ENCODE data around the gene STK32B.
A peak's percentile ranks its signal among the peaks of the same experiment; 100 is the strongest.

The STK32B gene

DNA sequence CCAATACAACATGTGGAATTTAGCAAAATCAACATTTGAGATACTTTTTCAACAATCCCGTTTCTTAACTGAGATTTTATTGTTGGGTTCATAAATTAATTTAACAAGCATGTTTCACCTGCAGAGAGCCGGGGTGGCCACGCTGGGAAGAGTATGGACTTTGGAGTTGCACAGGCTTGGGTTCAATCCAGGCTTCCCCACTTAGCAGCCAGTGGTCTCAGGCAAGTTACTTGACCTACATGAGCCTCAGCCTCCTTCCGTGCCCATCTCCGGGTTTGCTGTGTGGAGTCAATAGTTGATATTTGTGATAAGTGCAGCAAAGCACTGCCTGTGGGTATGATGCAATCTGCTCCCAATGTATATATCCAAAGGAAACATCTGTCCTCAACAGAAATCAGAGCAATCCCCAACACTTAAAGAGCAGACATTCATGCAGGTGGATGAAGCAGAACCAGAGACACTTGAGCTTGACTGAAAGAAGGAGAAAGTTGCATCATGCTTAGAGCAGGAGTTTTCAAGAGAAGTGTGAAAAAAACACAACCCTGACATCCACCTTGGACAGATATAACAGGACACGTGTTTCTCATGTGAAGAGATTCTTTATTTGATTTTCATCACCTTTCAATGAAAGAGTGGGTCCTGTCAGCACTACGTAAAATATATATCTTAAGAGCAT lies 37.1 kb upstream of the STK32B start:
- Histone ChIP-seq H3K36me3 (no peaks in the 10 kb centered on the region), H3K27me3 (peaks cover 7% of the 10 kb centered on the region), H3K4me3 (no peak overlapping the region), H3K4me1 (peaks cover 27% of the 10 kb centered on the region), H3K4me2 (peak overlapping the region; percentile 60), H3K9ac (no peak overlapping the region), H4K20me1 (no peaks in the 10 kb centered on the region), H3K27ac (peak overlapping the region; percentile 65), H3K9me3 (no peaks in the 10 kb centered on the region)
- TF ChIP-seq Cebpa-rat (IDR thresholded peaks at IDR 0.05): peak; percentile 91

DNA sequence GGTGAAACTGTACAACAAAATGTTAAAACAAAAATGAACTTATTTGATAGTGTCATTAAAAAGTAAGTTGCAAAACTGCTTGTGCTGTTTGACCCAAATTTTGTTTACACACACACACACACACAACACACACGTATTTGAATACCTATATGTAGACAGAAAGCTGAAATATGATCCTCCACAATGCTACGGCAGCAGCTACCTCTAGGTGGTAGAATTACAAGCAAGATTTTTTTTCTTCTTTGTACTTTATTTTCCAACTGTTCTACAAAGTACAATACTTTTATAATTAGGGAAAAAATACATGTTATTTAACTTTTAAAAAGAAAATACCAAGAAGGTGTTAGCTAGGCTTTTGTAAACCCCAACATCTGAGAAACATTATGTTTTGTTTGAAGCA lies 33.2 kb upstream of the STK32B start:
- no peak overlapping the region; the same call in 1 of the 2 replicates for H3K27ac ChIP-seq
- TF ChIP-seq Cebpa-rat (IDR thresholded peaks at IDR 0.05): no peak
- H4K20me1 ChIP-seq: no peaks in the 10 kb centered on the region
- H3K4me3 ChIP-seq: no peak overlapping the region
- no peak overlapping the region for H3K9ac ChIP-seq
- no peaks in the 10 kb centered on the region for H3K36me3 ChIP-seq
- H3K4me2 ChIP-seq: no peak overlapping the region; the same call in 1 of the 2 replicates
- H3K27me3 ChIP-seq: peaks cover 15% of the 10 kb centered on the region
- peaks cover 32% of the 10 kb centered on the region for H3K4me1 ChIP-seq
- no peaks in the 10 kb centered on the region for H3K9me3 ChIP-seq

DNA sequence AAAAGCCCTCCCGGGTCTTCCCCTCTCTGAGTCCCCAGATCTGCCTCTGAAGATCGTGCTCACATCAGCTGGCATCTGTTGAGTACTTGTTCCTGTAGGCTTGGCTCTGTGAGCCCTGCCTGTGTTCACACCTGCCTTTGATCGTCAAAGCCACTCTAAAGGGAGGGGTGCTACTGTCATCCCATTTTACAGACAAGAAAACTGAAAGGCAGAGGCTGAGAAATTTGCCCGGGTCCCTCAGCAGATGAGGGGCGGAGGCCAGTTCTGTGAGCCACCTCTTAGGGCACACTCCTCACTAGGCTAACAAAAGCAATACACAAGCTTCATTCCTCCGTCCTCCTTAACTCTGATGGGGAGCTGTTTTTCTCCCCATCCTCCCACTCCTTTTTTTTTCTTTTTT lies 32.7 kb upstream of the STK32B start:
- H3K27ac ChIP-seq: no peak overlapping the region; the same call in 1 of the 2 replicates
- no peaks in the 10 kb centered on the region for H4K20me1 ChIP-seq
- H3K9ac ChIP-seq: no peak overlapping the region
- H3K4me2 ChIP-seq: no peak overlapping the region; the same call in 1 of the 2 replicates
- no peak overlapping the region for H3K4me3 ChIP-seq
- H3K4me1 ChIP-seq: peaks cover 27% of the 10 kb centered on the region
- H3K9me3 ChIP-seq: no peaks in the 10 kb centered on the region
- H3K36me3 ChIP-seq: no peaks in the 10 kb centered on the region
- no peak for TF ChIP-seq Cebpa-rat (IDR thresholded peaks at IDR 0.05)
- H3K27me3 ChIP-seq: peaks cover 15% of the 10 kb centered on the region

DNA sequence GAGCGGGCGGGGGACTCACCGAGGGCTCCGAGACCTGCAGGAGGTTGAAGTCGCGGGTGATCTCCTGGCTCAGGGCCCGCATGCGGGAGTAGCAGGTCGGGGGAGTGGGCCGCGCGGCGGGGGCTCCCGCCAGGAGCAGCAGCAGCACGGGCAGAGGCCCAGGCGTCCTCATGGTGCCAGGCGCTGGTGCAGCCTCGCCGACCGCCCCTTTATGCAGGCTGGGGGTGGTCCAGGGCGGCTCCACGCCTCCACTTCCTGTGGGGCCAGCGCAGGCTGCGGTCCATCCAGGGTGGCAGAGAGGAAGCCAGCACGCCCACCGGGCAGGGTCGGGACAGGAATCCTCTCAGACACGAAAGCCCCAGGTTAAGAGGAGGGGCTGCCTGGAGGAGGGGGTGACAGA lies 32.0 kb upstream of the STK32B start, which contains the start of gene CYTL1:
CYTL1 (minus strand) TSS at position 185 of the 400 bp plus-strand sequence; CDS start at position 172, 13 bp downstream.
- TF ChIP-seq Cebpa-rat (IDR thresholded peaks at IDR 0.05): no peak
- Histone ChIP-seq H4K20me1 (no peaks in the 10 kb centered on the region), H3K36me3 (no peaks in the 10 kb centered on the region), H3K27ac (peak within 1 kb of the TSS; percentile 18; the same call in 1 of the 2 replicates), H3K4me1 (peaks cover 21% of the 10 kb centered on the region), H3K9me3 (no peaks in the 10 kb centered on the region), H3K27me3 (peaks cover 15% of the 10 kb centered on the region), H3K9ac (no peak within 1 kb of the TSS), H3K4me2 (peak within 1 kb of the TSS; percentile 62), H3K4me3 (0 out of 2 replicates have a peak within 1 kb of the TSS, but pooled peaks have one; percentile 33)

DNA sequence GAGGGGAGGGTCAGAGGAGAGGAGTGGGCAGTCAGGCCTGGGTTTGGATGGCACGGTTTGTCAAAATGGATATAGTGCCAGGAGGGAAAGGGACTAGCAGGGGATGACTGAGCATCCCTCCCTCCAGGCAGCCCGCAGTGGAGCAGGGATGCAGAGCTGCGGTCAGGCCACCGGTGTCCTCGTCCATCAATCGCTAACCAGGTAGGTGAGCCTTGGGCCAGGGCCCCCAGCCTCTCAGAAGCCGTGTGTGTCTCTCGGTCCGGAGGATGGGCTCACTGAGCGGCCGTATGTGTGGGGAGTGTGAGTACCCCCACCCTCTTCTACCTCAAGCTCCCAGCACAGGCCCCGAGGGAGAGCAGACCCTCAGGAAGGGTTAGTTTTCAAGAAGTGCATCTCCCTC lies 31.5 kb upstream of the STK32B start:
- H3K9me3 ChIP-seq: no peaks in the 10 kb centered on the region
- no peak overlapping the region for H3K9ac ChIP-seq
- no peak for TF ChIP-seq Cebpa-rat (IDR thresholded peaks at IDR 0.05)
- no peak overlapping the region; the same call in 1 of the 2 replicates for H3K27ac ChIP-seq
- no peaks in the 10 kb centered on the region for H4K20me1 ChIP-seq
- no peak overlapping the region for H3K4me3 ChIP-seq
- H3K4me1 ChIP-seq: peaks cover 20% of the 10 kb centered on the region
- H3K36me3 ChIP-seq: no peaks in the 10 kb centered on the region
- H3K4me2 ChIP-seq: peak overlapping the region; percentile 62; the same call in 1 of the 2 replicates
- peaks cover 15% of the 10 kb centered on the region for H3K27me3 ChIP-seq

DNA sequence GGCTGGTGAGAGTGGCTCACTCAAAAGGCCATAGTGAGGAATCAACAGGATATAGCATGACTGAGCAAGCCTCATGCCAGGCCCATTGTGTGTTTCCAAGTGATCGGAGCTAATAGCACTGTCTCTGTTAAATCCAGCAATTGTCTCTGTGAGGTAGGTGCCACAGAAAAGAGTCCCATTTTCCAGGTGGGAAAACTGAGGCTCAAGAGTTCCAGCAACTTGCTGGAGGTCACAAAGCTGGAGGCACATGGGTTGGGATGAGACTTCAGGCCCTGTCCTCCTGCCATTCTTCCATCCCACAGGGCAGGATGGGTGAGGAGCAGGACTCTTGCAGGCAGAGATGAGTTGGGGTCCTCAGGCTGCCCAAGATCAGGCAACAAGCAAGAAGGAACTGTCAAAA lies 30.9 kb upstream of the STK32B start:
- Histone ChIP-seq H3K27ac (no peak overlapping the region), H3K9ac (no peak overlapping the region), H3K9me3 (no peaks in the 10 kb centered on the region), H3K4me3 (no peak overlapping the region), H3K4me2 (no peak overlapping the region), H3K27me3 (peaks cover 15% of the 10 kb centered on the region), H3K4me1 (peaks cover 19% of the 10 kb centered on the region), H3K36me3 (no peaks in the 10 kb centered on the region), H4K20me1 (no peaks in the 10 kb centered on the region)
- TF ChIP-seq Cebpa-rat (IDR thresholded peaks at IDR 0.05): no peak

DNA sequence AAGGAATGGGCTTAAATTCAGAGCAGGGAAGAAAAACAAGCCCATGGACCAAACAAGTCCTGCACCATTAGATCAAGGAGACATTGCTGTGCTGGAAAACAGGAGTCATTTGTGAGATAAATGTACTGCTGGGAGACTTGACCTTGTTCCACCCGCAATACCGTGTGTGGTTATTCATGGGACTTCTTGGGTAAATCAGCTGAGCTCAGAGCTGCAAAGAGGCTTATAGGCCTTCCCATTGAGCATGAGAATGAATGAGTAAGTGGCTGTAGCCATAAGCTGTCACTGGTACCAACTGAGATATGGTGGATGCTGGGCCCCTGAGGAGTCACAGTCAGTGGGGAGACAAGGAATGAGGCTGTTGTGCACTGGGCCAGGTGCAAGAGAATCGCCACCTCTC lies 29.7 kb upstream of the STK32B start:
- Histone ChIP-seq H3K27me3 (peaks cover 15% of the 10 kb centered on the region), H3K9ac (no peak overlapping the region), H3K4me3 (no peak overlapping the region), H3K36me3 (no peaks in the 10 kb centered on the region), H3K4me2 (no peak overlapping the region), H4K20me1 (no peaks in the 10 kb centered on the region), H3K27ac (no peak overlapping the region), H3K4me1 (peaks cover 19% of the 10 kb centered on the region), H3K9me3 (no peaks in the 10 kb centered on the region)
- TF ChIP-seq Cebpa-rat (IDR thresholded peaks at IDR 0.05): no peak

DNA sequence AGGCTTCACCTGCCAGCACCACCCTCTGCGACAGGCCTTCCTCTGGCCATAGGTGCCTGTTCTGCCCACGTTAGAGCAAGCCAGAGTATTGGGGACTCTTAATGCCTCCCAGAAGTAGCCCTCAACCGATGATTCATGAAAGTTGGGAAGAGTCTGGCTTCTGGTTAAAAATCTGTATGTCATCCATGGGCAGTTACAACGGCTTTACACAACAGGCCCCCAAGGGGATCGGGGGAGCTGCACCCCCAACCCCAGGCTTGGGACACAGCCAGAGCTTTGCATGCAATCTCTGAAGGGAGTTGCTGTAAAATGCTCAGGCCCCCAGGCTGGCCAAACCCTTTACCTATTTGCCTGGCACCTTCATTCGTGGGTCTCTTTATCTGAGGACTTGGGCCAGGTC lies 26.6 kb upstream of the STK32B start:
- H3K27me3 ChIP-seq: peaks cover 3% of the 10 kb centered on the region; the same call in 1 of the 2 replicates
- TF ChIP-seq Cebpa-rat (IDR thresholded peaks at IDR 0.05): no peak
- no peak overlapping the region for H3K9ac ChIP-seq
- no peak overlapping the region for H3K27ac ChIP-seq
- no peaks in the 10 kb centered on the region for H4K20me1 ChIP-seq
- peaks cover 23% of the 10 kb centered on the region for H3K4me1 ChIP-seq
- H3K9me3 ChIP-seq: no peaks in the 10 kb centered on the region
- H3K4me2 ChIP-seq: 0 out of 2 replicates have a peak overlapping the region, but pooled peaks have one; percentile 4
- no peaks in the 10 kb centered on the region for H3K36me3 ChIP-seq
- H3K4me3 ChIP-seq: no peak overlapping the region

DNA sequence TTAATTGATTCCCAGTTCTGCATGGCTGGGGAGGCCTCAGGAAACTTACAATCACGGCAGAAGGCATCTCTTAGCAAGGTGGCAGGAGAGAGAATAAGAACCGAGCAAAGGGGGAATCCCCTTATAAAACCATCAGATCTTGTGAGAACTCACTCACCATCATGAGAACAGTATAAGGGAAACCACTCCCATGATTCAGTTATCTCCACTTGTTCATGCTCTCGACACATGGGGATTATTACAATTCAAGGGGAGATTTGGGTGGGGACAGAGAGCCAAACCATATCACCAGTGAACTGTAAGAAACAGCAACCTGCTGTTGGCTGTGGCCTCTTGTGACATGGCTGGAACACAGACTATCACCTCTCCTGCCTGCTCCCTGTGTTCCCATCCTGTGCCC lies 24.9 kb upstream of the STK32B start:
- TF ChIP-seq Cebpa-rat (IDR thresholded peaks at IDR 0.05): no peak
- Histone ChIP-seq H3K4me2 (no peak overlapping the region), H3K9ac (no peak overlapping the region), H3K4me1 (peaks cover 21% of the 10 kb centered on the region), H3K9me3 (no peaks in the 10 kb centered on the region), H3K27me3 (no peaks in the 10 kb centered on the region), H3K36me3 (no peaks in the 10 kb centered on the region), H4K20me1 (no peaks in the 10 kb centered on the region), H3K4me3 (no peak overlapping the region), H3K27ac (no peak overlapping the region)

DNA sequence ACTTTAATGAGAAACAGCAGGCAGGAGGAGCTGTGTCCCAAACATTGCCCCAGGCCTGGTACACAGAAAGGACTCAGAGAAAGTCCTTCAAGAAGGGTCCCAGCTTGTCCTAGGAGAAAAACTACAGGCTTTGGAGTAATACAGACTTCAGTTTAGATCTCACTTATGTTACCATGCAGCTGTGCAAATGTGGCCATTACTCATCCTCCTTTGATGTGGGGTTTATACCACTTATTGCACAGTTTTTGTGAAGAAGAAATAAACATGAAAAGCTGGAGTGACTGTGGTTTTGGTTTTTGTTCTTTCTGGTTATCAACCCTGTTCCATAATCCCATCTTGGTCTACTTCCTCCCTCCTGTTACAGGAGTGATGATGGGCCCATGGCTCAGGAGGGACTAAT lies 23.9 kb upstream of the STK32B start:
- no peaks in the 10 kb centered on the region for H3K27me3 ChIP-seq
- no peaks in the 10 kb centered on the region for H3K9me3 ChIP-seq
- H3K36me3 ChIP-seq: no peaks in the 10 kb centered on the region
- peaks cover 21% of the 10 kb centered on the region for H3K4me1 ChIP-seq
- TF ChIP-seq Cebpa-rat (IDR thresholded peaks at IDR 0.05): no peak
- peak overlapping the region; percentile 17; the same call in 1 of the 2 replicates for H3K4me2 ChIP-seq
- H3K9ac ChIP-seq: no peak overlapping the region
- no peak overlapping the region for H3K4me3 ChIP-seq
- H4K20me1 ChIP-seq: no peaks in the 10 kb centered on the region
- 0 out of 2 replicates have a peak overlapping the region, but pooled peaks have one; percentile 22 for H3K27ac ChIP-seq
